GM08714 (cell line): ENCODE measurements around the gene OR4P4.

Experiments used
- H3K4me3 ChIP-seq: fragments of 200-500 bp; sonication (Bioruptor generic); 2 replicates; pipeline ENCODE4 v1.5.1; 2014; ENCODE audit warnings: mild to moderate bottlenecking, low read length, inconsistent platforms
- ZNF274 ChIP-seq: IDR thresholded peaks from 2 replicates; pipeline ENCODE4 v1.6.1; 2012; ENCODE audit warnings: mild to moderate bottlenecking, low read depth, low read length

OR4P4 gene

GRCh38 chr11:55634813-55635212, at the start of gene OR4P4:
TSS of gene OR4P4 (plus strand) at chr11:55635113.
- H3K4me3 ChIP-seq = no peak within 1 kb of the TSS

GRCh38 chr11:55607545-55607944, 27.4 kb upstream of the OR4P4 start, which contains the start of gene OR4C11:
TSS of gene OR4C11 (minus strand) at chr11:55607645. CDS start at chr11:55604373, 3,272 bp downstream.
- no peak within 1 kb of the TSS for H3K4me3 ChIP-seq
- TF ChIP-seq ZNF274 = no peak

More at GRCh38 chr11:55634813-55635212, at the start of gene OR4P4:
- TF ChIP-seq ZNF274 = no peak

GRCh38 chr11:55624531-55624930, 10.4 kb upstream of the OR4P4 start:
- H3K4me3 ChIP-seq = no peak overlapping the region
- no peak for TF ChIP-seq ZNF274

GRCh38 chr11:55648027-55648426, 13.1 kb downstream of the OR4P4 start, which contains the start of gene OR4S2:
TSS of gene OR4S2 (plus strand) at chr11:55648327. CDS start at chr11:55650904, 2,577 bp downstream.
- no peak within 1 kb of the TSS for H3K4me3 ChIP-seq
- no peak for TF ChIP-seq ZNF274

- TF ChIP-seq ZNF274 = no peak
- H3K4me3 ChIP-seq = no peak overlapping the region
Observed at GRCh38 chr11:55652560-55652959, 17.6 kb downstream of the OR4P4 start.

- no peak overlapping the region for H3K4me3 ChIP-seq
- no peak for TF ChIP-seq ZNF274
Observed at GRCh38 chr11:55655096-55655495, 20.2 kb downstream of the OR4P4 start.

- TF ChIP-seq ZNF274 = no peak
- 0 out of 2 replicates have a peak overlapping the region, but pooled peaks have one; percentile 15 for H3K4me3 ChIP-seq
Observed at GRCh38 chr11:55658031-55658573, 23.2 kb downstream of the OR4P4 start.

GRCh38 chr11:55658608-55659007, 23.7 kb downstream of the OR4P4 start:
- no peak for TF ChIP-seq ZNF274
- peak overlapping the region; percentile 34; the same call in 1 of the 2 replicates for H3K4me3 ChIP-seq

- H3K4me3 ChIP-seq = no peak within 1 kb of the TSS
- no peak for TF ChIP-seq ZNF274
Observed at GRCh38 chr11:55661901-55662300, 27.0 kb downstream of the OR4P4 start, which contains the start of gene OR4C6. TSS of gene OR4C6 (plus strand) at chr11:55662201. CDS start at chr11:55665167, 2,966 bp downstream.

- TF ChIP-seq ZNF274 = no peak
- H3K4me3 ChIP-seq = no peak overlapping the region
Observed at GRCh38 chr11:55669376-55669775, 34.5 kb downstream of the OR4P4 start.

GRCh38 chr11:55673860-55674259, 38.9 kb downstream of the OR4P4 start:
- no peak for TF ChIP-seq ZNF274
- no peak overlapping the region for H3K4me3 ChIP-seq
